Spinal cord (tissue), 10 donors: Measurements from ENCODE around the gene LST1. TPM values are rescaled to one million over a fixed set of nuclear protein-coding genes. Genes with fewer than 3 reads are reported as not detected.

Experiments
- DNase-seq, 6 donors: peaks; one replicate each; pipeline versions ENCODE4 v3.0.0 to v3.0.0-alpha.2; 2013 to 2015; ENCODE audit warnings: low spot score in 6 of 6, low read depth in 4 of 6
- H3K27ac ChIP-seq: one replicate; pipeline ENCODE4 v1.5.1; 2013; ENCODE audit warnings: low read depth, low read length, control low read depth
- H3K27me3 ChIP-seq: one replicate; pipeline ENCODE4 v1.6.1; 2013; ENCODE audit warnings: low read length; ENCODE audit not compliant: control insufficient read depth, insufficient read depth
- H3K36me3 ChIP-seq: one replicate; pipeline ENCODE4 v1.6.1; 2013; ENCODE audit warnings: low read length; ENCODE audit not compliant: control insufficient read depth, insufficient read depth
- H3K4me1 ChIP-seq: one replicate; pipeline ENCODE4 v1.6.1; 2013; ENCODE audit warnings: low read length; ENCODE audit not compliant: control insufficient read depth, insufficient read depth
- H3K4me3 ChIP-seq: one replicate; pipeline ENCODE4 v1.5.1; 2013; ENCODE audit warnings: low read depth, low read length, control low read depth
- H3K9me3 ChIP-seq: one replicate; pipeline ENCODE4 v1.6.1; 2013; ENCODE audit warnings: low read length; ENCODE audit not compliant: control insufficient read depth, insufficient read depth
- WGBS: methylation state at CpG from one replicate; pipeline ENCODE4 v1.1.5; 2013; ENCODE audit warnings: missing lambda C conversion rate; ENCODE audit not compliant: insufficient coverage; 5-methylcytosine and 5-hydroxymethylcytosine counted together
- polyA plus RNA-seq, 2 donors: library from polyadenylated mRNA; unstranded; fragments of 120-200 nt; gene quantifications; one replicate each; pipeline ENCODE4 v1.2.1, GENCODE V29; 2013; ENCODE audit not compliant: insufficient read length in 2 of 2
- total RNA-seq, 2 donors: library from RNA; depleted of rRNA in 1 of 2; stranded (reverse); fragments of 120-200 nt in 1 of 2; fragments of >200 nt in 1 of 2; gene quantifications; one replicate each; pipeline versions ENCODE4 v1.2.3 to v1.2.4, GENCODE V29; 2013 to 2014
- donor health status: healthy.

The LST1 gene
- total and polyA plus RNA-seq, 4 donors: 9.0 to 15.2 (median 11.7) TPM

DNA sequence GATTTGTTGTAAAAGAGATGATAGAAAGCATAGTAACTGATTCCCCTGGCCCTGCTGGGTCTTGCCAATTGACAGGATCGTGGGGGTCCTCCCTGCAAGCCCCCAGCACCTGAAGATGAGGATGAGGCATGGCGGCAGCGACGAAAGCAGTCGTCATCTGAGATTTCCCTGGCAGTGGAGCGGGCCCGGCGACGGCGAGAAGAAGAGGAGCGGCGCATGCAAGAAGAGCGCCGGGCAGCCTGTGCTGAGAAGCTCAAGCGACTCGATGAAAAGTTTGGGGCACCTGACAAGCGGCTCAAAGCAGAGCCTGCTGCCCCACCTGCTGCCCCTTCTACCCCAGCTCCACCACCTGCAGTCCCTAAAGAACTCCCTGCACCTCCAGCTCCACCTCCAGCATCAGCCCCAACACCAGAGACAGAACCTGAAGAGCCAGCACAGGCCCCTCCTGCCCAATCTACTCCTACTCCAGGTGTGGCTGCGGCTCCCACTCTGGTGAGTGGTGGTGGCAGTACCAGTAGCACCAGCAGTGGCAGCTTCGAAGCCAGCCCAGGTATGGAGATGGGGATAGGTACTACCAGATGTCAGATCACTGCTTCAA is 41.7 kb downstream of the LST1 start:
- no peak for DNase-seq
- H3K27me3 ChIP-seq: no peaks in the 10 kb centered on the region
- H3K36me3 ChIP-seq: peaks cover 99% of the 10 kb centered on the region
- no peaks in the 10 kb centered on the region for H3K9me3 ChIP-seq
- no peak overlapping the region for H3K27ac ChIP-seq
- no peaks in the 10 kb centered on the region for H3K4me1 ChIP-seq
- no peak overlapping the region for H3K4me3 ChIP-seq
- WGBS: 96% methylated on average over 18 of the region's 19 CpGs

DNA sequence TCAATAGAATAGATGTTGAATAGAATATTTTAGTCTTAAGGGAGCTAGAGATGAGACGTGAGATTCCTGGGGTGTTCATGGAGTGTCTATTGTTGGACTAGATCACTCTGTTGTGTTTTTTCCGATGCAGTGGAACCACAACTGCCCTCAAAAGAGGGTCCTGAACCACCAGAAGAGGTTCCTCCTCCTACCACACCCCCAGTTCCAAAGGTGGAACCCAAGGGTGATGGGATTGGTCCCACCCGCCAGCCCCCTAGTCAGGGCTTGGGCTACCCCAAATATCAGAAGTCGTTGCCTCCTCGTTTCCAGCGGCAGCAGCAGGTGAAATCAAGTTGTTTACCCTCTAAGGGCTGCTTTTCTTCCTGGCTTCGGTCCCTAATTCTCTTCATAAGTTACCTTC is 42.9 kb downstream of the LST1 start:
- no peaks in the 10 kb centered on the region for H3K27me3 ChIP-seq
- peaks cover 100% of the 10 kb centered on the region for H3K36me3 ChIP-seq
- no peaks in the 10 kb centered on the region for H3K9me3 ChIP-seq
- no peak overlapping the region for H3K4me3 ChIP-seq
- no peak overlapping the region for H3K27ac ChIP-seq
- no peaks in the 10 kb centered on the region for H3K4me1 ChIP-seq
- no peak for DNase-seq
- WGBS: 91% methylated on average over 6 of the region's 7 CpGs

DNA sequence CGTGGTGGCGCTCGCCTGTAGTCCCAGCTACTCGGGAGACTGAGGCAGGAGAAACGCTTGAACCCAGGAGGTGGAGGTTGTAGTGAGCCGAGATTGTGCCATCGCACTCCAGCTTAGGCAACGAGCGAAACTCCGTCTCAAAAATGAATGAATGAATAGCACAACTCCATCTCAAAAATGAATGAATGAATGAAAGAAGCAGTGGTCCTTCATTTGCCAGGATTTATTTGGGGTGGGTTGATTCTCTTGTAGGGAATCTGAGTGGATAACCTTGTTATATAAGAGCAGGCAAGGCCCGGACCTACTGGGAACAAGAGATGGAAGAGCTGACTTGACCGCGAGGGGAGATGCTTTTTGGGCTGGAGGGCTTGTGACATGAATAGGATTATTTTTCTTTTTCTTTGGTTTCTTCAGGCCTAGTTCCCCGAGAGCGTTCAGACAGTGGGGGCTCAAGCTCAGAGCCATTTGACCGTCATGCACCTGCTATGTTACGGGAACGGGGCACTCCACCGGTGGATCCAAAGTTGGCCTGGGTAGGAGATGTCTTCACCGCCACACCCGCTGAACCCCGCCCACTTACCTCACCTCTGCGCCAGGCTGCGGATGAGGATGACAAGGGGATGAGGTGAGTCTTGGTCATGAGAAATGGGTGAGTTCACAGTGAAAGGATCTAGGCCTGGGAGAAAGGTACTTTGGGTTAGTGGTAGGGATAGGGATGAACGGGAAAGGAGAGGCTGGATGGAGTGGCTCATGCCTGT is 44.3 kb downstream of the LST1 start:
- 95% methylated on average over 18 of the region's 25 CpGs for WGBS
- Histone ChIP-seq H3K4me1 (no peaks in the 10 kb centered on the region), H3K27ac (no peak overlapping the region), H3K4me3 (no peak overlapping the region), H3K36me3 (peaks cover 100% of the 10 kb centered on the region), H3K9me3 (no peaks in the 10 kb centered on the region), H3K27me3 (no peaks in the 10 kb centered on the region)
- DNase-seq: no peak

DNA sequence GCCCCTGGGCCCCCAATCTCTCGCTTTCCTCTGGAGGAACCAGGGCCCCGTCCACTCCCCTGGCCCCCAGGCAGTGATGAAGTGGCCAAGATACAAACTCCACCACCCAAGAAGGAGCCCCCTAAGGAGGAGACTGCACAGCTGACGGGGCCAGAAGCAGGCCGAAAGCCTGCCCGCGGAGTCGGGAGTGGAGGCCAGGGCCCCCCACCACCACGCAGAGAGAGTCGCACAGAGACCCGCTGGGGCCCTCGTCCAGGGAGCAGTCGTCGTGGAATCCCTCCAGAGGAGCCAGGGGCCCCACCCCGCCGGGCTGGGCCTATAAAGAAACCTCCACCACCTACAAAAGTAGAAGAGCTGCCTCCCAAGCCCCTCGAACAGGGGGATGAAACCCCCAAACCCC is 45.1 kb downstream of the LST1 start:
- Histone ChIP-seq H3K4me1 (no peaks in the 10 kb centered on the region), H3K27me3 (no peaks in the 10 kb centered on the region), H3K36me3 (peaks cover 100% of the 10 kb centered on the region), H3K9me3 (no peaks in the 10 kb centered on the region), H3K4me3 (no peak overlapping the region), H3K27ac (no peak overlapping the region)
- no peak for DNase-seq
- WGBS: 86% methylated on average over 15 of the region's 16 CpGs

DNA sequence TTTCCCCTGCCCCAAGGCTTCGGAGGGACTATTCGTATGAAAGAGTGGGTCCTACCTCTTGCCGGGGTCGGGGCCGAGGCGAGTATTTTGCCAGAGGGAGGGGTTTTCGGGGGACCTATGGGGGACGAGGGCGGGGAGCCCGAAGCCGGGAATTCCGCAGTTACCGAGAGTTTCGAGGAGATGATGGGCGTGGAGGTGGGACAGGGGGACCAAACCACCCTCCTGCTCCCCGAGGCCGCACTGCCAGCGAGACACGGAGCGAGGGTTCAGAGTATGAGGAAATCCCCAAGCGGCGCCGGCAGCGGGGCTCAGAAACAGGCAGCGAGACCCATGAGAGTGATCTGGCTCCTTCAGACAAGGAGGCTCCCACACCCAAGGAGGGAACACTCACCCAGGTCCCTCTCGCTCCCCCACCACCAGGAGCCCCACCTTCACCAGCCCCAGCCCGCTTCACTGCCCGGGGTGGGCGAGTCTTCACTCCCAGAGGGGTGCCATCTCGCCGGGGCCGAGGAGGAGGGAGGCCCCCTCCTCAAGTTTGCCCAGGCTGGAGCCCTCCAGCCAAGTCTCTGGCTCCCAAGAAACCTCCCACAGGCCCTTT is 45.7 kb downstream of the LST1 start:
- no peaks in the 10 kb centered on the region for H3K9me3 ChIP-seq
- DNase-seq: no peak
- H3K4me3 ChIP-seq: no peak overlapping the region
- H3K27ac ChIP-seq: no peak overlapping the region
- WGBS: 83% methylated on average over 23 of the region's 32 CpGs
- H3K27me3 ChIP-seq: no peaks in the 10 kb centered on the region
- H3K4me1 ChIP-seq: no peaks in the 10 kb centered on the region
- H3K36me3 ChIP-seq: peaks cover 100% of the 10 kb centered on the region

DNA sequence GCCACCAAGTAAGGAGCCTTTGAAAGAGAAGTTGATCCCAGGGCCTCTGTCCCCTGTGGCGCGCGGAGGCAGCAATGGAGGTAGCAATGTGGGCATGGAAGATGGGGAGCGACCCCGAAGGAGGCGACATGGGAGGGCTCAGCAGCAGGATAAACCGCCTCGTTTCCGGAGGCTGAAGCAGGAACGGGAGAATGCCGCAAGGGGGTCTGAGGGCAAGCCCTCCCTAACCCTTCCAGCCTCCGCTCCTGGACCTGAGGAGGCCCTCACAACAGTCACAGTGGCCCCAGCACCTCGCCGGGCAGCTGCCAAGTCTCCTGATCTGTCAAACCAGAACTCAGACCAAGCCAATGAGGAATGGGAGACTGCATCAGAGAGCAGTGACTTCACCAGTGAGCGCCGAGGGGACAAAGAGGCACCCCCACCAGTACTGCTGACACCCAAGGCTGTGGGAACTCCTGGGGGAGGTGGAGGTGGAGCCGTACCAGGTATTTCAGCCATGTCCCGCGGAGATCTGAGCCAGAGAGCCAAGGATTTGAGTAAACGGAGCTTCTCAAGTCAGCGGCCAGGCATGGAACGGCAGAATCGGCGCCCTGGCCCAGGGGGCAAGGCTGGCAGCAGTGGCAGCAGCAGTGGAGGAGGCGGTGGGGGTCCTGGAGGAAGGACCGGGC is 46.3 kb downstream of the LST1 start:
- H3K27me3 ChIP-seq: no peaks in the 10 kb centered on the region
- 89% methylated on average over 23 of the region's 26 CpGs for WGBS
- no peaks in the 10 kb centered on the region for H3K9me3 ChIP-seq
- no peaks in the 10 kb centered on the region for H3K4me1 ChIP-seq
- peaks cover 100% of the 10 kb centered on the region for H3K36me3 ChIP-seq
- H3K4me3 ChIP-seq: no peak overlapping the region
- H3K27ac ChIP-seq: no peak overlapping the region
- no peak for DNase-seq

DNA sequence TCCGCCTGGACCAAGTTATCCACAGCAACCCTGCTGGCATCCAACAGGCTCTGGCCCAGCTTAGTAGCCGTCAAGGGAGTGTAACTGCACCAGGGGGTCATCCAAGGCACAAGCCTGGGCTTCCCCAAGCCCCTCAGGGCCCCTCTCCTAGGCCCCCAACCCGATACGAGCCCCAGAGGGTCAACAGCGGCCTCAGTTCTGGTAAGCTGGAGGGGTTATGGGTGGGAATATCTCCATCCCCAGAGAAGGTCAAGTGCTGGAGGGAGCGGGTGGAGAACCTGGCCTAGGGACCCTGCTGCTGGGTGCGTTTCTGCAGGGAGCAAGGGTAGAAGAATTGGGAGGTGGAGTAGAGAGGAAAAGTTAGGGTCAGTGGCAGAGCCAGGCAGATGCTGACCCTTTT is 47.4 kb downstream of the LST1 start:
- H3K36me3 ChIP-seq: peaks cover 95% of the 10 kb centered on the region
- no peak overlapping the region for H3K27ac ChIP-seq
- WGBS: 96% methylated on average over 4 of the region's 7 CpGs

DNA sequence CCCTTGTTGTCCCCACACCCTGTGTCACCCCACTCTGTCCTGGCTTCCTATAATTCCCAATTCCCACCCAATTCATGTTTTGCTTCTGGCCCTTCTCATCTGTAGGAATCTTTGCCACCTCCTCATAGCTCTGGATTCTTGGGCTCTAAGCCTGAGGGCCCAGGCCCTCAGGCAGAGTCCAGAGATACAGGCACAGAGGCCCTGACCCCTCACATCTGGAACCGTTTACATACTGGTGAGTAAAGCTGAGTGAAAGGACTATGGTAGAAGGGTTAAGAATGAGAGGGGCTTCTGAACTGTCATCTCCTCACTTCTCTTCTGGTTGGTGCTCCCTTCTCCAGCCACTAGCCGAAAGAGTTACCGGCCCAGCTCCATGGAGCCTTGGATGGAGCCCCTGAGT is 48.1 kb downstream of the LST1 start:
- H3K4me1 ChIP-seq: no peaks in the 10 kb centered on the region
- no peak for DNase-seq
- H3K27me3 ChIP-seq: no peaks in the 10 kb centered on the region
- no peak overlapping the region for H3K27ac ChIP-seq
- H3K9me3 ChIP-seq: no peaks in the 10 kb centered on the region
- H3K36me3 ChIP-seq: peaks cover 95% of the 10 kb centered on the region
- WGBS: no CpG with 5 or more reads among the region's 3 CpGs
- no peak overlapping the region for H3K4me3 ChIP-seq

More for the DNA sequence above, 47.4 kb downstream of the LST1 start:
- Histone ChIP-seq H3K4me3 (no peak overlapping the region), H3K9me3 (no peaks in the 10 kb centered on the region), H3K27me3 (no peaks in the 10 kb centered on the region), H3K4me1 (no peaks in the 10 kb centered on the region)
- no peak for DNase-seq

DNA sequence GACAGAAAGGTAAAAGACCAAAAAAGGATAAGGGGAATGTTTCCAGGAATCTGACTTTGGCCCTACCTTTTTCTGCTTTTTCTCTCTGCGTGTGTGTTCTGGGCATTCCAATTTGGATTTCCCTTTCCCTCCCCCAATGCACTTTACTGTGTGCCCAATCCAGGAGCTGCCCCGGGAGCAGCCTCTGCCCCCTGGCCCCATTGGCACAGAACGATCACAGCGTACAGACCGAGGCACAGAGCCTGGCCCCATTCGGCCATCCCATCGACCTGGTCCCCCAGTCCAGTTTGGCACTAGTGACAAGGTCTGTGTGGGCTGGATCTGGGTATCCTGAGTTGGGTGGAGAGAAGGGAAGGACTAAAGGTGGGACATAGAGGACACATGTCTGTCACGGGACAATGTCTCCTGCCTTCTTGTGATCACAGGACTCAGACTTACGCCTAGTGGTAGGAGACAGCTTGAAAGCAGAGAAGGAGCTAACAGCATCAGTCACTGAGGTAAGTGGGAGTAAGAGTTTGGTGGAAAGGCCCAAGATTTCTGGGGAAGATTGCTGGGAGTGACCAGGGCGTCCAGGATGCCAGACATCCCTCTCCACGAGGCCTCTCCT is 49.0 kb downstream of the LST1 start:
- Histone ChIP-seq H3K36me3 (peaks cover 92% of the 10 kb centered on the region), H3K4me3 (no peak overlapping the region), H3K27ac (no peak overlapping the region), H3K4me1 (no peaks in the 10 kb centered on the region), H3K9me3 (no peaks in the 10 kb centered on the region), H3K27me3 (no peaks in the 10 kb centered on the region)
- DNase-seq: no peak
- WGBS: 89% methylated on average over 11 of the region's 11 CpGs
